GM18499 (cell line): ENCODE data around the gene ATE1.
"Not testable (repeated sequence)": the region's sequence is repeated elsewhere in the genome, so short reads cannot be mapped to it uniquely, and the experiment has no call there.

Experiments
- ATAC-seq: cut with Tn5 transposase; IDR thresholded peaks from one replicate; pipeline ENCODE4 v1.9.1; 2021; ENCODE audit warnings: moderate number of reproducible peaks; ENCODE audit not compliant: insufficient read depth, unreplicated experiment

ATE1 gene

DNA sequence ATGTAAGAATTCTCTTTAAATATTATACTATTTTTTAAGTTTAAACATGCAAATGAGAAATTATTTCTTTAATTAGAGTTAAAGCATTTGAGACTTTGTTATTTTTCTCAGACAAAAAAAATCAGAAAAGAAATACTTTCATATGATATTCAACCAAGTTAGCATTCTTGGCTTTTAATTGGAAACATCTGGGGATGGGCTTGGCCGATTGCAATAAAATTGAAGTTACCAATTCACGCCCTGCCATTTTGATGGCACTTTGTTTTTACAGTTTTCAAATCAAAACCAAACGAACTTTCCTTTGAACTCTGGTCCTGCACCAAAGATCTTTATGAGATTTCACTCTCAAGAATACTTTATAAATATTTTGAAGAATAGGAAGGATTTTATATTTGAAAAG, 127.7 kb downstream of the ATE1 start:
- ATAC-seq, result no peak

DNA sequence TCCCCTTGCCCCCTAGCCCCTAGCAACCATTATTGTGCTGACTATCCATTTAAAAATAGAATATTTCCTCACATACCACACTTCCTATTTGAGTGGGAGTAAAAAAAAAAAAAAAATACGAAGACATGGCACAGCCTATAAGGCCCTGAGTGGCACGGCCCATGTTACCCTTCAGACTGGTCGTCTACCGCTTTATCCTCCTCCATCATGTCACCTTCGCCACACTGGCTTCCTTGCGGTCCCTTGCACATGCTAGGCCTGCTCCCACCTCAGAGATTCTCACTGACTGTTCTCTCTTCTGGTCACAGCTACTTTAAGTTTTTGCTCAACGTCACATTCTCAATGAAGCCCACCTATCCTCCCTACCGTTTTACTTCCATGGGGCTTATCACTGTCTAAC, 130.3 kb downstream of the ATE1 start:
- ATAC-seq, result no peak

DNA sequence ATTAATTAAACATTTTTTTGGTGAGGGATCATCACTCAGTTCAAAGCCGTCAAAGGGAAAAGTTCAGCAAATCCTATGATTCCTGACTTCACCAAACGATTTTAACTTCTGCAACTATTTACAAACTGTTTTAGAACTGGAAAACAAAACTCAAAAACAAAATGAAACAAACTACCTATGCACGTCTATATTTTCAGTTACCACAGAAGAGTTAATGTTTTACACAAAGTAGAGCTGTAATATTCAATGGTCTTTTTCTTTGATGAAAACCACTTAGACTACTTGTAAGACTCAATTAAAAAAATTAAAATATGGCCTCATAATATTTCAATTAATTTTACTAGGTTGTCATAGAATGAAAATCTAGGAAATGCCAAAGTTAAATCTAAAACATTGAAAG, 131.5 kb downstream of the ATE1 start:
- no peak for ATAC-seq

DNA sequence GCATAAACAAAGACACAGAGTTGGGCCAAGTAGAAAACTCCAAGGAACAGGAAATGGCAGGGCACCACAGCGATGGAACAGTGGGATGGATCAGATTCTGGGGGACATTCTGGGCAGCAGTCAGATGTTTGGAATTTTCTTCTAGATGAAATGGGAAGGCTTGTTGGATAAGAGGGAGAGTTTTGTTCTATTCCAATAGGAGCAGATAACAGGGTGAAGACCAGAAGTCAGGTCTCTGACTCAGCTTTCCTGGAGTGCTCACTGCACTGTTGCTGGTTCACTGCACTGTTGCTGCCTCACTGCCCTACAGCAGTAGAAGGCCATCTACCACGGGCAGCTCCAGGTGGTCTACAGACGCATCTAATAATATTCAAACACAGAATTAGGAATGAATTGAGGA, 135.6 kb downstream of the ATE1 start:
- no peak for ATAC-seq

DNA sequence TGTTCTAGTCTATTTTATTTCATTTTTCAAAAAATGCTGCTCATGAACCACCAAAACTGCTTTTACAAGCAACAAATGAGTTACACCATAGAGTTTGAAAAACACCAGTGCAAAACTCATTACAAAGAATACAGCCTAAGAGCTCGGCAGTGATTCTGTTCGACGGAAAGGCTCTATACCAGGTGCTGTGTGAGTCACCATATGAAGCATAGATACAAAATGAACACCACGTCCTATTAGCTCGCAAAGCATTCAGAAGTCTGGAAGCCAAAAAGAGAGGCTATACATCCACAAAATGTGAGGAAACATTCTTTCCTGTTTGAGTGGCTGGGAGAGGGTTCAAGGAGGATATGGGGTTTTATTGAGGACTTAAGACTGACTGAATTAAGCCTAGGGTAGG, 136.1 kb downstream of the ATE1 start:
- ATAC-seq, result no peak

DNA sequence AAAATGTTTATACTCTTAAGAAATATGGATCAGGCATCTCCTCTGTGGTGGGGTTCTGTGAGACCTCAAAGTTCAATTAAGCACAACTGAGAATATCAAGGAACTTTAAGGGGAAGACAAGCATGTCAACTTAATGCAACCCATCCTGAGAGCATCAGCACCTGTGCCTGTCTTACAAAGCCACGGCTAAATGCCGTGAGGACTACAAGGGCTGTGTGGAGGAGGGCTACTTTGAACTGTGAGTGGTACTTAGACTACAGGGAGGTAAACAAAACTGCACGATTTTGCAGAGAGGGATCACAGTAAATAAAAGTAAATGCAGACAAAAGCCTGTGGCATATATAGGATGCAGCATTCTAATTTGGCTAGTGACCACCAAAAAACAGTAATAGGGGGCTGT, 139.1 kb downstream of the ATE1 start:
- no peak for ATAC-seq

DNA sequence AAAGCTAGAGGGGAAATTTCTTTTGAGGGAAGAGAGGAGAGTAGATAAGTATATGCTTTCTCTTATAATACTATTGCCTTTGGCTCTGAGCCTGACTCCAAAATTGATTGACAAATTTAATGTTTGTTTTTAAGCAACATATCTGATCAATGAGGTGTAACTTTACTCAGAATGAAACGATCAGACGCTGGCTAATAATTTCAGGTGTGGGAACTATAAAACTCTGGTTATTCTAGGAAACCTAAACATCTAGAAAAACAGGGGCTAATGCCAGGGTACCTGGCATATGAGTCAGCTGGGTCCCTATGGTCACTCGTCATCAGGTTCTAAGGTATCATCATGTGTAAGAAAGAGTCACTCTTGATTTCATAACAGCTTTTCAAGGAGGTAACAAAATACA, 139.7 kb downstream of the ATE1 start:
- no peak for ATAC-seq

DNA sequence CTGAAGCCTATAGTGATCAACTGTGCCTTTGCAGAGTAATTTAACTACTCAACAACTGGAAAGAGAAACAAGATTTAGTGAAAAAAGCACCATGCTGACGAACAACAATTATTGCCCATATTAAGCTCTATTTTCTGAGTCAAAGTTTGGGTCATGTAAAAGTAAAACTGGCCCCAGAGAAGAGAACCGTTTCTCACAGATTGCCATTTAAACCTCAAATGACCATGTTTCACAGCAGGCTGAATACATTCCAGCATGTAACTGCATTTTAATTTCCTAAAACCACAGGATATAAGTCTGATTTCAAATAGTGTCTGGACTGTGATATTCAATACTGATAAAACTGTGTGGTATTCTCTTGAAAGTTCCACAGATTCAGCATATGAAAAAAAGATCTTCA, 140.7 kb downstream of the ATE1 start:
- no peak for ATAC-seq

DNA sequence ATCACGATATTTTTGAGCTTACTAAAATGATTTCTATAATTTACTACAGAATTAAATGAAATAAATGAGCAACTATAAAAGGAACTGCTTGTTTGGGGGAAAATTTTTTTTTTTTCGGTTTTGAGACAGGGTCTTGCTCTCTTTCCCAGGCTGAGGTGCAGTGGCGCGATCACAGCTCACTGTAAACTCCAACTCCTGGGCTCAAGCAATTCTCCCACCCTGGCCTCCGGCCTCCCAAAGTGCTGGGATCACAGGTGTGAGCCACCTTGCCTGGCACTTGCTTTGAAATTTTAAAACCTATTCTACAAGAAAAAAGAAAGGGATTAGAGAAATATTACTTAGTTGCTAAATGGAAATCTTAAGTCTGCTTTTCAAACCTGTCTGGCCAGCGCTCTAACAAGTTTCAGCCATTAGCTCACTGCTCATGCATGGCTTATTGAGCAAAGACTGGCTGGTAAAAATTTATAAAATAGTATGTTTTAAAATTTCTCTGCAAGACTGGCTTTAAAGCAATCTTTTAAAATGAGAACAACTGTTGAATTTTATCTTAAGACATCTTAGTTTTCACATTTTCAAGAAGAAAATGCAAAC, 144.0 kb downstream of the ATE1 start:
- ATAC-seq, result no peak

DNA sequence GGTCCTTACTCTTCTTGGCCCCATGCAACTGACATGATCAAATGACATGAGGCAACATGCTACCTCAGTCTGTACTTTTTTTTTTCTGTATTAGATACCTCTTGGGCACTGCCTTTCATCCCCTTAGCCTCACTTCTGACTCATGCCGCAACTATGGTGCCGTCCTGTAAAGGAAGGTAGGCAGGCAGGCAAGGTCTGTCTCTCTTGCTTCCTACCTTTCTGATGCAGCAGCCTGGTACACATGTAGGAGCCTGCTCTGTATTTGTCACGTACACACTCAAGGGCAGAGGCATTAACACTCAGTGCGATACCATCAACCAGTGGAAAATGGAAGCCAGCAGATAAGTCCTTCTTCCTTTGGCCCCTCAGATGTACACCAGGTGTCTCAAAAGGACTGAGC, 146.7 kb downstream of the ATE1 start:
- ATAC-seq, result no peak

DNA sequence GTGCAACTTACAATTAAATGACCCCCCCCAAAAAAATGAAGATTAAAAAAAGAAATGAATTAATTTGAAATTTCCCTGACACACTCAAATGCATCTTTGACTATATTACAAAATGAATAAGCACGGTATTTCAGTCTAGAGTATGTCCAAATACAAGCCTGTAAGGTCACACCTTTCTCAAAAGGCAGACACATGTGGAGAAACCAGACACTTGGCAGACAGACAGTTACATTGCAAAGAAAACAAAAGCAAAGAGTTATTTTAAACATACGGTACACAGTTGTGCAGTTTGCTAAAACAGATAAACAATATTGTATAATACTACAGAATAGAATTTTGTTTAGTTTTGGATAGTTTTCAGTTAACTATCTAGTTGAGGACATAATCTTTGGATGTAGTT, 153.0 kb downstream of the ATE1 start:
- no peak for ATAC-seq

DNA sequence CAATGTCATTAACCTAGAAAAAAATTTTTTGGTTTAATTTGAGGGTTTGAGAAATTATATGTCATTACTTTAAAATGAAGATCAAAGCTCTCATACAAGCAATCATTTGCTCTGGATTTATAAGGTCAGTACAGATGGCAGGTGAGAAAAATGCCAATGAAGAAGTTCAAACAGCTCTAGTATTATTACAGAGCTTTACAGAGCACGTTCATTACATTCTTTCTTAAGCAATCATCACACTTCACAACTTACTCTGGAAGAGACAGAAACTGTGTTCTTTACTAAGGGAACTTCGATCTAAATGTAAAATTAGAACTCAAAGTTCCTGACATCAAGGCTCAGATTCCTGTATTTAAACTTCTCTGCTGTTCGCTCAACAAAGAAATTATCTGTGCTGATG, 153.4 kb downstream of the ATE1 start:
- no peak for ATAC-seq

DNA sequence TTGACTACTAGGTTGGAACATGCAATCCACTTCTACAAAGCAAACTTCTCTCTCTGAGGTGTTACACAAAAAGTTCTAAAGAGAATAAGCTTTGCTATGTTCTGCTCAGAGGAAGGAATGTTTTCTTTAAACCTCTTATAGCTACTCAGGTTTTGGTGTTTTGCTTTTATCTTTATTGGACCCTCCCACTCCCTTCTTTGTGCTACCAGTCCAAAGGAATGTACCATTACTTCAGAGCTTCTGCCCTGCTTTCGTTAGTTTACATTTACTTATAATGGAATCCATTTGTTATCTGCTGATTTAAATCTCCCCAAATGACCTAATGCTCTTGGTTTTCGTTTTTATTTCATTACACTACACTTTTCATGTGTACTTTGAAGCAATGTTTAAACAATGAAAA, 154.9 kb downstream of the ATE1 start:
- no peak for ATAC-seq

DNA sequence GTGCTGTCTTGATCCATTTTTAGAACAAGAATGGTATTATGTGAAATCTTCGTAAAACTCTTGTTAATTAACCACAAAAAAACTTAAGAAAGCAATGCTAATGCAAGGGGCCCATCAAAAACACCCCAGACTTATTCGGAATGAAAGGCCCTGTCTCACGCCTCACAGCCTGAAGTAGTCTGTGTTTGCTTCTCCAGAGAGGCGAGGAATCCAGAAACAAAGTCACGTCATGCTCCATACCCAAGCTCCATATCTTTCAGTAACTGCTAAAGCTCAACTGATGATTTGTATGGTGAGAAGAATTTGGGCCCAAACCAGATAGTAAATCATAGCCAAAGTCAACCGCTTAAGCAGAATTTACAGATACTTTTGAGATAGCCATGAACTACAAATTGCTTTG, 155.4 kb downstream of the ATE1 start:
- ATAC-seq, result no peak

DNA sequence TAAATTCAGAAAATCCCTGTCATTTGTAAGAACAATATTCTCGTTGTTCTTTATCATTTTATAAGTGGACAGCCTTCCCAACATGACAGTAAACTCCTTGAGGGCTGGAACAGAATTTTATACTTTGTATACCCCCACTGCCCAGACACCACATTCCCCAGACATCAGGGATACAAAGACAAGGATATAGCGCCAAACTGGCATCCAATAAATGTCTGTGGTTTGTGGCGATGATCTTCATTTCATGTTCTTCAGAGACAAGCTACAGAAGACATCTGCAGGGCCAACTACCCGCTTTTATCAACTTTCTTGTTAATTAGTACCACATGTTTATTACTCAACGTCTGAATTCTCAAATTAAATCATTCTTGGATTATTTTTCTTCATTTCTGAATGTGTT, 155.9 kb downstream of the ATE1 start:
- no peak for ATAC-seq

DNA sequence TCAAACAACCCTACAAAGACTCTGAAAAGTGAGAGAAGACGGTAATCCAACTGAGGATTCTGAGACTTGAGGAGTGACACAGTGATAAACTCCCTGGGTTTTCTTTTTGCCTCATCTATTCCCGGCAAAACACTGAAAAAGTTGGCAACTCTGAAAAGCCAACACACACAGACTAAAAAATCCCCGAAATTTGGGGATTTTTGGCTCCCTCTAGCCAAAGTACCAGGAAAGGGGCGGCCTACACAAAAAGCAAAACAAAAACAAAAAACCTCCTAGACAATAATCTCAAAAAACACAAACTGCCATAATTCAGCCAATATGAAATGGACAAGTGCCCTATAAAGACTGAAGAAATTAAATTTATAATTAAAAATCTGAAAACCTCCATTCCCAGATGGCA, 161.4 kb downstream of the ATE1 start:
- no peak for ATAC-seq

DNA sequence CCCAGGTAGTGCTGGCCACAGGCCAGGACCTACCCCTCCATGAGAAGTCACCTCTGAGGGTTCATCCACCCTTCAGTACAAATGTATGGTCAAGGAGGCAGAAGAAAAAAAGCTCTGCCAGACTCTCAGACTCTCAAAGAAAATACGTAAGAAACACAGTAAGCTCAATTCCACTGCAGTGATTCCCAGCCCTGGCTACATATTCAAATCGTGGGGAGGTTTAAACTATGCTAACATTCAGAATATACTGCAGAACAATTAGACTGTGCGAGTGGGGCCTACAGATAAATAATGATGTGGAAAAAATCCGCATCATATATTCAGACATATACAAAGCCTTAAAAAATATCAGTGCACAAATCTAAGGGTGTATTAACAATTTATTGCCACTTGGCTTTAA, 162.6 kb downstream of the ATE1 start:
- no peak for ATAC-seq

DNA sequence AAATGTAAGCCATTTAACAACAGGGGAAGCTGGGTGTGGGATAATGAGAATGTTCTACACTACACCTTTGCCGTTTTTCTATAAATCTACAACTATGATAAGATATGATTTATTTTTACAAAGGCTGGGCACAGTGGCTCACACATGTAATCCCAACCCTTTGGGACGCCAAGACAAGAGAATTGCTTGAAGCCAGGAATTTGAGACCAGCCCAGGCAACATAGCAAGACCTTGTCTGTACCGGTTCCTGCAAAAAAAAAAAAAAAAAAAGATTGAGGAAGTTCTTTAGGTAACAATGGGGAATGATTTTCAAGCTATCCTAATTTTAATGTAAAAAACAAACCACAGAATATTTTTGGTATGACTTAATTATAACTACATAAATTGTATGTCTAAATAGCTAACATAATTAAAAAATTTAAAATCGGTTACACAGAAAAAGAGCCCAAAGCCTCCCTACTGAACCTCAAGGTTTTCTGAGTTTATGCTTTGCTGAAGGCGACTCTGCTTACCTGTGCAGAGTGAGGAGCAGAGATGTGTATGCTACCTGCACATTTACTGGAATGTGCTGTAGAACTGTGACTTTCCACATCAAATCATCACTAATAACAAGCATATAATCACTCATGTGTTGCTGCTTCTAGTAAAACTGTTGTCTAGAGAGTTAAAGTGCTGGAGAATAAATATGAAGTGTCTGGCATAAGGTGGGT, 163.4 kb downstream of the ATE1 start:
- ATAC-seq, result no peak

DNA sequence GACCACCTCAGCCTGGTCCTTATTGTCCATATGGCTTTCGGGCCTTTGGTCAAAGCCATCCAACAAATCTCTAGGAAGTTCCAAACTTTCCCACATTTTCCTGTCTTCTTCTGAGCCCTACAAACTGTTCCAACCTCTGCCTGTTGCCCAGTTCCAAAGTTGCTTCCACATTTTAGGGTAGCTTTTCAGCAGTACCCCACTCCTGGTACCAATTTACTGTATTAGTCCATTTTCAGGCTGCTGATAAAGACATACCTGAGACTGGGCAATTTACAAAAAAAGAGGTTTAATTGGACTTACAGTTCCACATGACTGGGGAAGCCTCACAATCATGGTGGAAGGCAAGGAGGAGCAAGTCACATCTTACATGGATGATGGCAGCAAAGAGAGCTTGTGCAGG, 170.6 kb downstream of the ATE1 start:
- ATAC-seq, result not testable (repeated sequence)

DNA sequence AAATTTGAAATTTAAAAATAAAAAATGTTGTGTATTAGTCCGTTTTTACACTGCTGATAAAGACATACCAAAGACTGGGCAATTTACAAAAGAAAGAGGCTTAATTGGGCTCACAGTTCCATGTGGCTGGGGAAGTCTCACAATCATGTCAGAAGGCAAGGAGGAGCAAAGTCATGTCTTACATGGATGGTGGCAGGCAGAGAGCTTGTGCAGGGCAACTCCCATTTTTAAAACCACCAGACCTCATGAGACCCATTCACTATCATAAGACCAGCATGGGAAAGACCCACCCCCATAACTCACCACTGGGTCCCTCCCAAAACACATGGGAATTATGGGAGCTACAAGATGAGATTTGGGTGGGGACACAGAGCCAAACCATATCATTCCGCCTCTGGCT, 172.3 kb downstream of the ATE1 start:
- ATAC-seq, result not testable (repeated sequence)

DNA sequence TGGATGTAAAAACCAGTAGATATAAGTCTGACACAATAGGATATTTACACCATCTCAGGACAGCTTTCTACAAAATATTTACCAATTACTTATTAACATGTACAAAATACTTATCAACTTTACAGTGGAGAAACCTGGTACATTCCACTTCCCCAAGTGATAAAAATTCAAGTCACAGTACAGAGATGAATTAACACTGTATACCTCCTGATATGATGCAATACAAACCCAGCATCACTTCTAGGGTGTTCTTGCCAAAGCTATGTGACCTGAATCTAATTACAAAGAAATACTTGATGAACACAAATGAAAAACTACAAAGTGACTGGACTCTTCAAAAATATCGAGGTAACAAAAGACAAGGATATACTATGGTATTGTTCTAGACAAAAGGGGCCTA, 173.2 kb downstream of the ATE1 start:
- ATAC-seq, result no peak

DNA sequence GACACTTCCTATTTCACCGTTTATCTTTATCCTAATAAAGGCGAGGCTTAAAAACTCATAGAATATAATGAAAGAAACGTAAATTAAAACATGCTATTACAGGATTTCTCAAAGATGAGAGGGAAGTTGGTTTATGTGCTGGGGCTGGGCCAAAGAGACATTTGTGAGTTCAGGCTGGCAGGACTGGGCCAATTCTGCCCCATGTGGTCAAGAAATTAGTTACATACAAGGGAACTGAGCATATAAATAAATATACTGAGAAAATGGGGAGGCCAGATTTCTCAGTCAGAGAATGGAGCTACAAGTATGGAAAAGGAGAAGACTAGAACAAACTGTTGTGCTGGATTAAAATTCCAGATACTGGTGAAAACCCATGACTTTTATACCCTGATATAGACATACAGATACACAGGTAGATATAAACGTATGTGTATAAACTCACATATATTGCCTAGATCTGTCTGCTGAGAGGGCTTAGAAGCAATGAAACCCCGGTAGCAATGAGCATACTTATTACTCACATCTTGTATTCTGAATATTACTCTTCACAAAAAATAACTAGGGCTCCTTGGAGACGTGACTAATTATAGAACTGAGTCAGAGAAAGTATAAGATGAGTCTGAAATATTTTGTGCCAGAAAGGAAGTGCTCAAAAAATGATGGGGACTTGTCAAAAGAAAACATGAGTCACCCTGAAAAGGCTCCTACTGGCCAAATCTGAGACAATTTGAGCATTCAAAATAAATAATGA, 173.9 kb downstream of the ATE1 start:
- ATAC-seq, result peak; percentile 89
